Fibroblast of lung (primary cell): ENCODE measurements around the gene CAPG.

Source experiments
- EZH2 ChIP-seq: IDR thresholded peaks from 2 replicates; pipeline ENCODE4 v1.5.1; 2012; ENCODE audit warnings: low read length, control low read depth, mild to moderate bottlenecking; ENCODE audit errors: missing control alignments
- TF ChIP-seq, protein P1 (sequence below), 2 donors: IDR thresholded peaks in 1 of 2; conservative IDR thresholded peaks in 1 of 2; 1 replicate in 1 of 2; 2 replicates in 1 of 2; pipeline ENCODE4 v1.5.1; 2011 to 2012; ENCODE audit warnings: low read length in 2 of 2, control low read depth in 1 of 2, inconsistent platforms in 1 of 2, low read depth in 1 of 2, mild to moderate bottlenecking in 1 of 2

DNA sequence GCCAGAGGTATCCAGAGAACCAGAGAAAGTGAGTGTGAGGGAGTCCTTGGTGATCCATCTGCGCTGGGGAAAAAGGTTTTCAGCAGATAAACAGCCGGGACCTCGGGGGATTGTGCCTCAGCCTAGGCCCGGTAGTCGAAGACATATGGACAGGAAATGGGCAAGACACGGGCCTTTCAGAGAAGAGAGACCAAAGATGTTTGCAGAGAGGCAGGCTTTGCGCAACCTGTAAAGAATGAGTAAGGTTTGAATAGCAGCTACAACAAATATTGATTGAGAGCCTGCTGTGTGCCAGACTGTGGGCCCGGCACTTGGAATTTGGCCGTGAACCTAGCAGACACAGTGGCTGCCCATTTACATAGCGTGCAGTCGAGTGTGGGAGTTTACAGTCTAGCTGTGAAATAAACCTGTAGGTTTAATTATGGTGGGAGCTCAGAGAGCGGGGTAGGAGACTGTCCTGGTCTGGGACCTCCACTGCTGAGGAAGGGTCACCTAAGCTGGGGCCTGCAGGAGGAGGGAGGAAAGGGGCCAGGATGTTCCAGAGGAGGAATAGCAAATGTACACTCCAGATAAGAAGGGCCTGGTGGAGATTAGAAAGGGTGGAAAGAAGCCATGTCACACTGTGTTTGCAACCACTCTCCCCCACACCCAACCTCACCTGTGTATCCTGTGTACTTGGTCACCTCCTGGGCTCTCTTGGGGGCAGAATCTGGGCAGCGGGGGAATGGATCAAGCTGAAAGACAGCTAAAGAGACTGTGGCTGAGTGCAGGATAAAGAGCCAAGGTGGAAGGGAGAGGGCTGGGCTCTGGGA is 11.3 kb upstream of the CAPG start:
- TF ChIP-seq, protein P1, sequence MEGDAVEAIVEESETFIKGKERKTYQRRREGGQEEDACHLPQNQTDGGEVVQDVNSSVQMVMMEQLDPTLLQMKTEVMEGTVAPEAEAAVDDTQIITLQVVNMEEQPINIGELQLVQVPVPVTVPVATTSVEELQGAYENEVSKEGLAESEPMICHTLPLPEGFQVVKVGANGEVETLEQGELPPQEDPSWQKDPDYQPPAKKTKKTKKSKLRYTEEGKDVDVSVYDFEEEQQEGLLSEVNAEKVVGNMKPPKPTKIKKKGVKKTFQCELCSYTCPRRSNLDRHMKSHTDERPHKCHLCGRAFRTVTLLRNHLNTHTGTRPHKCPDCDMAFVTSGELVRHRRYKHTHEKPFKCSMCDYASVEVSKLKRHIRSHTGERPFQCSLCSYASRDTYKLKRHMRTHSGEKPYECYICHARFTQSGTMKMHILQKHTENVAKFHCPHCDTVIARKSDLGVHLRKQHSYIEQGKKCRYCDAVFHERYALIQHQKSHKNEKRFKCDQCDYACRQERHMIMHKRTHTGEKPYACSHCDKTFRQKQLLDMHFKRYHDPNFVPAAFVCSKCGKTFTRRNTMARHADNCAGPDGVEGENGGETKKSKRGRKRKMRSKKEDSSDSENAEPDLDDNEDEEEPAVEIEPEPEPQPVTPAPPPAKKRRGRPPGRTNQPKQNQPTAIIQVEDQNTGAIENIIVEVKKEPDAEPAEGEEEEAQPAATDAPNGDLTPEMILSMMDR (conservative IDR thresholded peaks at IDR 0.05 in 1 of 2, IDR thresholded peaks at IDR 0.05 in 1 of 2; ENCODE audit: low read depth in 1 of 2, low read length in 2 of 2): no peak
- no peak for TF ChIP-seq EZH2
